ENCODE data around the gene MOCOS.

DNA sequence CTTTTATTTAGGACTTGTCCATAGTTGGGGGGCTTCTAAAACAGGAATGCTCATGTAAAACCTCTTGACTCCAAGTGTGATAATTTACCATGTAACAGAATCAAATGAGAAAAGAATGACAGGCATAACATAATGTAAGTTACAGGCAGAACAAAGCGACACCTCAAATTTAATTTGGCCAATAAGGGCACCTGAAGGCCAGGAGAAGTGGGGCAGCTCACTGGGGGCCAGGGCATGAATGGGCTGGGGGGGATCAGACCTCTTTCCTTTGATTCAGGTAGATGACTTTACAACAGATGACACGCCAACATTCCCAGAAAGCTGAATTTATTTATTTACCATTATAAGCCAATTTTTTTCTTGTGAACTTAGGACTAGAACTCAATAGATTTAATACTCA lies 14.5 kb downstream of the MOCOS start:
- TF ChIP-seq, protein P1, sequence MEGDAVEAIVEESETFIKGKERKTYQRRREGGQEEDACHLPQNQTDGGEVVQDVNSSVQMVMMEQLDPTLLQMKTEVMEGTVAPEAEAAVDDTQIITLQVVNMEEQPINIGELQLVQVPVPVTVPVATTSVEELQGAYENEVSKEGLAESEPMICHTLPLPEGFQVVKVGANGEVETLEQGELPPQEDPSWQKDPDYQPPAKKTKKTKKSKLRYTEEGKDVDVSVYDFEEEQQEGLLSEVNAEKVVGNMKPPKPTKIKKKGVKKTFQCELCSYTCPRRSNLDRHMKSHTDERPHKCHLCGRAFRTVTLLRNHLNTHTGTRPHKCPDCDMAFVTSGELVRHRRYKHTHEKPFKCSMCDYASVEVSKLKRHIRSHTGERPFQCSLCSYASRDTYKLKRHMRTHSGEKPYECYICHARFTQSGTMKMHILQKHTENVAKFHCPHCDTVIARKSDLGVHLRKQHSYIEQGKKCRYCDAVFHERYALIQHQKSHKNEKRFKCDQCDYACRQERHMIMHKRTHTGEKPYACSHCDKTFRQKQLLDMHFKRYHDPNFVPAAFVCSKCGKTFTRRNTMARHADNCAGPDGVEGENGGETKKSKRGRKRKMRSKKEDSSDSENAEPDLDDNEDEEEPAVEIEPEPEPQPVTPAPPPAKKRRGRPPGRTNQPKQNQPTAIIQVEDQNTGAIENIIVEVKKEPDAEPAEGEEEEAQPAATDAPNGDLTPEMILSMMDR (IDR thresholded peaks at IDR 0.05): no peak
- no peak for TF ChIP-seq POLR2AphosphoS5 (IDR thresholded peaks at IDR 0.05)
